H1 (cell line): Measurements from ENCODE around the gene NANOS3. TPM values are rescaled to one million over a fixed set of nuclear protein-coding genes. Genes with fewer than 3 reads are reported as not detected.

ENCODE experiments used
- CTCF ChIA-PET: fragments of 300-600 bp; sonication (Branson Sonifier 250); formaldehyde crosslinking; loops from one replicate; lab custom pipeline; 2021; ENCODE audit not compliant: partially characterized antibody; lab: Charles Lee
- POLR2A ChIA-PET: fragments of 300-600 bp; sonication (Branson Sonifier 250); formaldehyde crosslinking; loops from one replicate; lab custom pipeline; 2021; ENCODE audit warnings: inconsistent platforms; ENCODE audit not compliant: partially characterized antibody; lab: Charles Lee
- DNase-seq, 2 experiments: peaks; one replicate each; pipeline versions ENCODE4 v3.0.0 to v3.0.0-alpha.2; 2010 to 2022; ENCODE audit warnings: low spot score in 2 of 2, low read depth in 1 of 2, mixed read lengths in 1 of 2
- FAIRE-seq: peaks from 2 replicates; lab custom pipeline; 2011; peaks lifted over from hg19 to GRCh38; lab: Jason Lieb, UNC
- H2AFZ ChIP-seq: 2 replicates; pipeline ENCODE4 v1.8.1; 2012; ENCODE audit warnings: low read length, inconsistent platforms
- H2AK5ac ChIP-seq: 2 replicates; pipeline ENCODE4 v1.6.1; 2013; ENCODE audit warnings: low read depth, low read length
- H2BK120ac ChIP-seq: replicated peaks from 2 replicates; pipeline ENCODE3; 2013; ENCODE audit warnings: low read depth, low read length, inconsistent platforms
- H2BK12ac ChIP-seq: 2 replicates; pipeline ENCODE4 v1.6.1; 2013; ENCODE audit warnings: low read depth, low read length
- H2BK15ac ChIP-seq: 2 replicates; pipeline ENCODE4 v1.6.1; 2013; ENCODE audit warnings: low read length
- H2BK20ac ChIP-seq: 2 replicates; pipeline ENCODE4 v1.6.1; 2013; ENCODE audit warnings: low read length
- H2BK5ac ChIP-seq: 2 replicates; pipeline ENCODE4 v1.6.1; 2013; ENCODE audit warnings: low read depth, low read length
- H3K14ac ChIP-seq: 2 replicates; pipeline ENCODE4 v1.6.1; 2013; ENCODE audit warnings: inconsistent platforms; ENCODE audit not compliant: insufficient read length
- H3K18ac ChIP-seq: 2 replicates; pipeline ENCODE4 v1.6.1; 2013; ENCODE audit warnings: low read length; ENCODE audit errors: extremely low read depth
- H3K23ac ChIP-seq: 2 replicates; pipeline ENCODE4 v1.6.1; 2013; ENCODE audit warnings: inconsistent platforms; ENCODE audit not compliant: insufficient read length
- H3K23me2 ChIP-seq: 2 replicates; pipeline ENCODE4 v1.6.1; 2013; ENCODE audit warnings: low read depth, low read length
- H3K27ac ChIP-seq: 2 replicates; pipeline ENCODE4 v1.6.1; 2011; ENCODE audit warnings: low read depth, low read length, inconsistent platforms
- H3K27me3 ChIP-seq, 4 experiments: replicated peaks in 1 of 4; 1 replicate in 1 of 4; 2 replicates in 3 of 4; pipeline versions ENCODE4 v1.6.1 to v1.8.1; 2011 to 2013; ENCODE audit warnings: low read length in 3 of 4, mild to moderate bottlenecking in 3 of 4, inconsistent platforms in 2 of 4, mixed read lengths in 2 of 4, moderate library complexity in 1 of 4; ENCODE audit not compliant: control insufficient read depth in 3 of 4, insufficient read depth in 3 of 4; ENCODE audit errors: extremely low read depth in 1 of 4
- H3K36me3 ChIP-seq, 4 experiments: 2 replicates each; pipeline versions ENCODE4 v1.6.1 to v1.8.1; 2011 to 2013; ENCODE audit warnings: mild to moderate bottlenecking in 4 of 4, low read length in 3 of 4, moderate library complexity in 2 of 4, control low read depth in 1 of 4, inconsistent platforms in 1 of 4; ENCODE audit not compliant: insufficient read depth in 4 of 4, control insufficient read depth in 2 of 4
- H3K4ac ChIP-seq: replicated peaks from 2 replicates; pipeline ENCODE3; 2013; ENCODE audit warnings: low read length, low read depth, mixed read lengths, inconsistent platforms; ENCODE audit not compliant: insufficient read length
- H3K4me1 ChIP-seq, 4 experiments: replicated peaks in 1 of 4; 1 replicate in 1 of 4; 2 replicates in 3 of 4; pipeline versions ENCODE4 v1.6.1 to v1.8.1; 2011 to 2013; ENCODE audit warnings: low read length in 3 of 4, inconsistent platforms in 2 of 4, mixed read lengths in 1 of 4; ENCODE audit not compliant: insufficient read depth in 4 of 4, control insufficient read depth in 3 of 4
- H3K4me2 ChIP-seq, 2 experiments: 2 replicates each; pipeline versions ENCODE4 v1.6.1 to v1.8.1; 2011 to 2013; ENCODE audit warnings: low read depth in 2 of 2, low read length in 2 of 2, control low read depth in 1 of 2, inconsistent platforms in 1 of 2, mild to moderate bottlenecking in 1 of 2; ENCODE audit not compliant: insufficient read depth in 1 of 2
- H3K4me3 ChIP-seq, 4 experiments: fragments of 200-600, 300-600 bp in 1 of 4; sonication (generic), shearing (Covaris generic), sonication (Bioruptor Twin) in 1 of 4; 2 replicates each; pipeline versions ENCODE4 v1.5.1 to v1.8.1; 2011 to 2016; ENCODE audit warnings: low read length in 4 of 4, low read depth in 3 of 4, control low read depth in 2 of 4, inconsistent platforms in 2 of 4, mild to moderate bottlenecking in 2 of 4, mixed read lengths in 1 of 4, moderate library complexity in 1 of 4; ENCODE audit not compliant: insufficient read depth in 2 of 4; ENCODE audit errors: extremely low read depth in 1 of 4
- H3K56ac ChIP-seq: replicated peaks from 2 replicates; pipeline ENCODE3; 2013; ENCODE audit warnings: low read depth, mild to moderate bottlenecking, mixed read lengths, low read length, inconsistent platforms; ENCODE audit not compliant: insufficient read length
- H3K79me1 ChIP-seq: 2 replicates; pipeline ENCODE4 v1.6.1; 2013; ENCODE audit warnings: low read depth, low read length, control low read depth
- H3K79me2 ChIP-seq, 2 experiments: 2 replicates each; pipeline versions ENCODE4 v1.6.1 to v1.8.1; 2012 to 2013; ENCODE audit warnings: low read length in 2 of 2, mild to moderate bottlenecking in 2 of 2, inconsistent platforms in 1 of 2; ENCODE audit not compliant: insufficient read depth in 2 of 2, control insufficient read depth in 1 of 2
- H3K9ac ChIP-seq, 4 experiments: replicated peaks in 1 of 4; 1 replicate in 1 of 4; 2 replicates in 3 of 4; pipeline versions ENCODE4 v1.6.1 to v1.8.1; 2011 to 2013; ENCODE audit warnings: low read depth in 3 of 4, low read length in 3 of 4, control low read depth in 2 of 4, mild to moderate bottlenecking in 2 of 4, moderate library complexity in 2 of 4, inconsistent platforms in 1 of 4; ENCODE audit errors: extremely low read depth in 1 of 4
- H3K9me3 ChIP-seq, 2 experiments: 2 replicates each; pipeline versions ENCODE4 v1.6.1 to v1.8.1; 2012 to 2013; ENCODE audit warnings: mild to moderate bottlenecking in 2 of 2, moderate library complexity in 2 of 2, control low read depth in 1 of 2, inconsistent platforms in 1 of 2, low read depth in 1 of 2, low read length in 1 of 2, mixed read lengths in 1 of 2; ENCODE audit not compliant: insufficient read depth in 2 of 2
- H4K20me1 ChIP-seq, 2 experiments: replicated peaks in 1 of 2; 2 replicates each; pipeline versions ENCODE3 to v1.8.1; 2011 to 2013; ENCODE audit warnings: inconsistent platforms in 2 of 2, low read length in 2 of 2, mild to moderate bottlenecking in 1 of 2; ENCODE audit not compliant: insufficient read depth in 2 of 2, control insufficient read depth in 1 of 2
- H4K5ac ChIP-seq: 2 replicates; pipeline ENCODE4 v1.6.1; 2013; ENCODE audit warnings: low read length, low read depth, mixed read lengths, inconsistent platforms; ENCODE audit not compliant: insufficient read length
- H4K8ac ChIP-seq: 2 replicates; pipeline ENCODE4 v1.8.0; 2013; ENCODE audit warnings: mild to moderate bottlenecking, moderate library complexity, low read length, inconsistent platforms; ENCODE audit not compliant: insufficient read depth; ENCODE audit errors: extremely low read depth
- H4K91ac ChIP-seq: replicated peaks from 2 replicates; pipeline ENCODE3; 2013; ENCODE audit warnings: low read length, mixed read lengths, inconsistent platforms; ENCODE audit not compliant: insufficient read length
- CEBPB ChIP-seq: IDR thresholded peaks from 2 replicates; pipeline ENCODE4 v1.6.1; 2012; ENCODE audit warnings: low read depth, low read length
- CTCF ChIP-seq, 3 experiments: IDR thresholded peaks; 1 replicate in 2 of 3; 2 replicates in 1 of 3; pipeline versions ENCODE4 v1.5.1 to v1.6.1; 2011; ENCODE audit warnings: low read length in 3 of 3, mild to moderate bottlenecking in 3 of 3, inconsistent platforms in 2 of 3, low read depth in 1 of 3, moderate library complexity in 1 of 3; ENCODE audit not compliant: insufficient read depth in 1 of 3; ENCODE audit errors: control extremely low read depth in 1 of 3
- GABPA ChIP-seq: IDR thresholded peaks from 2 replicates; pipeline ENCODE4 v1.6.1; 2011; ENCODE audit warnings: mild to moderate bottlenecking, low read length, moderate library complexity, borderline replicate concordance; ENCODE audit not compliant: insufficient read depth
- POLR2A ChIP-seq, 2 experiments: IDR thresholded peaks; 1 replicate in 1 of 2; 2 replicates in 1 of 2; pipeline ENCODE4 v1.6.1; 2011; ENCODE audit warnings: low read depth in 2 of 2, low read length in 2 of 2, mild to moderate bottlenecking in 2 of 2; ENCODE audit errors: control extremely low read depth in 1 of 2
- RXRA ChIP-seq: IDR thresholded peaks from 2 replicates; pipeline ENCODE4 v1.6.1; 2011; ENCODE audit warnings: low read depth, mild to moderate bottlenecking, low read length, moderate library complexity; ENCODE audit not compliant: insufficient read depth
- TAF1 ChIP-seq: IDR thresholded peaks from 2 replicates; pipeline ENCODE4 v1.6.1; 2011; ENCODE audit warnings: mild to moderate bottlenecking, low read depth, low read length
- WGBS, 2 experiments: shearing (Covaris generic) in 1 of 2; methylation state at CpG; one replicate each; pipeline versions ENCODE4 v1.1.6 to v1.1.7; 2013 to 2015; ENCODE audit warnings: low lambda C conversion rate in 2 of 2, mixed read lengths in 2 of 2, inconsistent platforms in 1 of 2, low coverage in 1 of 2, missing lambda C conversion rate in 1 of 2; ENCODE audit not compliant: insufficient replicate concordance in 2 of 2, insufficient coverage in 1 of 2, insufficient read length in 1 of 2; ENCODE audit errors: extremely low coverage in 1 of 2, missing lambda C conversion rate in 1 of 2; 5-methylcytosine and 5-hydroxymethylcytosine counted together
- polyA plus RNA-seq, 7 experiments: library from polyadenylated mRNA; depleted of rRNA in 3 of 7; stranded (reverse) in 5 of 7; unstranded in 2 of 7; fragments of >200 nt in 5 of 7; fragments of 200-250 nt in 2 of 7; gene quantifications; 1 replicate in 5 of 7; 2 replicates in 1 of 7; 4 replicates in 1 of 7; pipeline versions ENCODE4 v1.2.1 to v1.2.3, GENCODE V29; 2011 to 2013; ENCODE audit warnings: missing spikeins in 2 of 7, mixed read lengths in 2 of 7
- total RNA-seq: library from RNA; stranded (reverse); fragmentation: NEBNext Ultra II Directional; extraction: Animal tissue kit (Norgen Biotek cat#: 25700); gene quantifications from 2 replicates; pipeline ENCODE4 v1.2.1, GENCODE V29; 2021

Gene NANOS3
- total and polyA plus RNA-seq, 2 of the 8 experiments (the other 6 are each of a cell fraction or from before 2014, with no cell fraction given): 0.62 TPM; not detected in 1

GRCh38 chr19:13859361-13859880 is 17.5 kb upstream of the NANOS3 start:
- H2BK12ac ChIP-seq: no peak overlapping the region
- no peak overlapping the region for H3K9ac ChIP-seq
- no peak overlapping the region for H3K27ac ChIP-seq
- no peaks in the 10 kb centered on the region for H3K9me3 ChIP-seq
- FAIRE-seq: no peak
- H2BK20ac ChIP-seq: no peak overlapping the region
- no peak overlapping the region for H4K91ac ChIP-seq
- TF ChIP-seq GABPA (no peak), RXRA (no peak), CEBPB (no peak), POLR2A (IDR thresholded peaks at IDR 0.05; ENCODE audit: control extremely low read depth in 1 of 2, low read depth in 2 of 2, low read length in 2 of 2) (no peak), CTCF (IDR thresholded peaks at IDR 0.05; ENCODE audit: control extremely low read depth in 1 of 3, insufficient read depth in 1 of 3, low read depth in 1 of 3, low read length in 3 of 3) (peak in 2 of 3 experiments; percentile 5 to 19; a peak in 2 of 4 replicates), TAF1 (no peak)
- no peak overlapping the region for H2AFZ ChIP-seq
- no peak overlapping the region for H2BK120ac ChIP-seq
- no peak overlapping the region for H3K23ac ChIP-seq
- H3K4me1 ChIP-seq: peaks cover 0 to 7% (median 5%) of the 10 kb centered on the region in 4 experiments; a peak in 5 of 7 replicates
- H3K14ac ChIP-seq: no peak overlapping the region
- no peak overlapping the region for H2BK5ac ChIP-seq
- POLR2A ChIA-PET: interaction anchor here (0.9 to 1.9 kb wide), 3 partner anchors 12 to 85 kb away, joined by 3 to 7 read pairs (median 4); partner anchors contain the start of gene C19orf53
- no peak overlapping the region for H2AK5ac ChIP-seq
- no peaks in the 10 kb centered on the region for H3K79me1 ChIP-seq
- H3K56ac ChIP-seq: no peak overlapping the region
- no peaks in the 10 kb centered on the region for H3K23me2 ChIP-seq
- peaks cover 0 to 2% of the 10 kb centered on the region in 2 experiments for H4K20me1 ChIP-seq
- no peak overlapping the region for H3K4me2 ChIP-seq
- H4K8ac ChIP-seq: no peak overlapping the region
- no peak overlapping the region for H3K18ac ChIP-seq
- H3K4ac ChIP-seq: no peak overlapping the region
- no peaks in the 10 kb centered on the region for H3K36me3 ChIP-seq
- WGBS, 2 experiments: 89 to 100% methylated on average over 1 to 3 of the region's 3 CpGs
- CTCF ChIA-PET: interaction anchor here (0.9 to 7.0 kb wide), 7 partner anchors 8 to 86 kb away, joined by 3 to 70 read pairs (median 9); partner anchors contain the start of gene C19orf53
- peaks cover 1 to 11% (median 7%) of the 10 kb centered on the region in 4 experiments for H3K27me3 ChIP-seq
- no peak overlapping the region for H2BK15ac ChIP-seq
- no peak overlapping the region for H4K5ac ChIP-seq
- DNase-seq: no peak
- H3K4me3 ChIP-seq: no peak overlapping the region
- H3K79me2 ChIP-seq: no peaks in the 10 kb centered on the region
